CD1c-positive myeloid dendritic cell (primary cell): ENCODE data around the gene CYP26B1.

Experiments
- DNase-seq: peaks from one replicate; pipeline ENCODE4 v3.0.0-alpha.2; 2016; ENCODE audit errors: extremely low spot score

Gene CYP26B1

DNA sequence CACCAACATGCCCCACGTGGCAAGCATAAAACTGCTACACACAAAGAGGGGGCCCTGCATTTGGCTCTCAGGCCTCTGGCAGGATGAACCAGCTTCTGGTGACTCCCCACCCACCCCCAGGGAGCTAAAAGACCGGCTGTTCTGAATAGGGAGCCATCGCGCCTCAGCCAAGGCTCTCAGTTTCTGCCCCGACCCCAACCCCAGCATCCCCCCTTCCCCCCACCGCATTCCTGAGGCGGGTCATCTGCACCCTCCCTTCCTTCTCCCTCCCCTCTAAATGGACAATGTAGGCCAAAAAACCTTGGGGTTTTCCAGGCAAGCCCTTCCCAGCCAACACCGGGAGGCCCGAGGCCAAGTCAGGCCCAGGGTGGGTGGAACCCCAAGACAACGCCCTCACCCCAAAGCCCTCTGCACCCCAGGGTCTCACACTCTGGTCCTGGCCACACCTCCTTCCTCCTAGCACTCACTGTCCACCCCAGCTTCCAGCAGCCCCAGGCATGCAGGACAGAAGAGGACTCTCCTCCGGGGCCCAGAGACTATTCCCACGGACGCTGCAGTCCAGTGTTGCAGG is 5.7 kb downstream of the CYP26B1 start:
- no peak for DNase-seq

DNA sequence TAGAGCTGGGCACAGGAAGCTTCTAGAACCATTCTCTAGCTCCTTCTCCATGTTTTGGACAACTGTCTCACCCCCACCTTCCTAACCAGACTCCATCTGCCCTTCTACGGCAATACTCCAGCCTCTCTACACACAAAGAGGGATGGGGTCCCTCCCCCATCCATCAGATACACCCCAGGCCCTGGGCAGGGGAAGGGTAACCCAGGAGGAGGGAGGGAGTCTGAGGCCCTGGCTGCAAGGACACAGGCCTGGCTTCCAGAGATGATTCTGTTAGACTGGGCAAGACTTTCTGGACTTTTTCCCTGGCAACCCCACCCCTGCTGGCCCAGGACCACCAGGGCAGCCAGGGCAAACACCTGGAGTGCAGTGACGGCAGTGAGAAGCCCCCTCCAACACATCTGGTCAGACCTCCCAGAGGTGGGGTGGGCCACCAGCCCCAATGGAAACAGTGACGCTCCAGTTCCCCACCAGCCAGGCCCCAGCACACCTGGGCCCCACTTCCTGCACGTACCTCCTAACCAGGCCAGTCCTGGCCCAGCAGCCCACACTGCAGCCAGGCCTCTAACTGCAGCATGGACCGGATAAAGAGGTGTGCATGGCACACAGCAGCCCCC is 6.5 kb downstream of the CYP26B1 start:
- DNase-seq = no peak

DNA sequence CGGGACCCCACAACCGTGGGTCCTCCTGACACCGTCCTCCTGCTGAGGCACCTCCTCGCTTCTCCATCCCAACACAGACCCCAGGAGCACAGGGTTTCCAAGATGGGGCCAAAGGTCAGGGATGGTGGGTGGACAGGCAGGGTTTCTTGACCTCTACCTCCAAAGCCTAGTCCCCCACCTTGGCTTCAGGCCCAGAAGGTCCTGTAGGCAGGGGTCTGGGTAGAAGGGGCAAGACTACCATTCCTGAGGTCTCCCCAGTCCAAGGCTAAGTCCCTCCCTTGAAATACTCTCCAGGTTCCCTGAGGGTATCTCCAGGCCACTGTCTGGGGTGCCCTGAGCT is 7.1 kb downstream of the CYP26B1 start:
- DNase-seq = no peak

DNA sequence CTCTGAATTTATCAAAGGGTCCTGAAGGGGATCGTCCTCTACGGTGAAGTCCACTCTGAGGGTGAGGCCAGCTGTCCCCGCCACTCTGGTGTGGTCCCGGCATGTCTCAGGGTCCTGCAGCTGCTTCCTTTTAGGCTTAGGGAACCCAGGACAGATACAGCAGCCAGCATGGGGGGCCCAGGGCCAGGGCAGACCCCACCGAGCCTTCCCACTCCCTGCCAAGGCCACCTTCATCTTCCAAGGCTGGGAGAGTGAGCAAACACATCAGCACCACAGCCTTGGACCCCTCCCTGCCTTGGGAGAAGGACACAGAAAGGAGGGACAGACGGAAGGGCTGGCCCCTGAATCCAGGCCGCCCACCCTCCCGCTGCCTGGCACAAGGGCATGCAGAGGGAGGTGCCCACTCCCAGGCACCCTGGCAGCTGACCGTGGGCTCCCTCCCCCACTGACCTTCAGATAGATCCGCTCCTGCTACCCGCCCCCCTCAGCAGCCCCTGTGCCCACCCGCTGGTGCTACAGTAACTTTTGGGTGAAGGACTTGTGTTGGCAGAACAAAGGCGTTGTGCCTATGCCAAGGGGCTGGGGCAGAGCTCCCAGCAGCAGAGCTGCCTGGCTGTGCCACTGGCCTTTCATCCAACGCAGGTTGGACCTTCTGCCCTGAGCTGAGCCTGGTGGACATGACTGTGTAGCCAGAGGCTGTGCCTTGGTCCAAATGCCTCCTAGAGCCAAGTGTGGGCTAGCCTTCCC is 7.6 kb downstream of the CYP26B1 start:
- DNase-seq = no peak

DNA sequence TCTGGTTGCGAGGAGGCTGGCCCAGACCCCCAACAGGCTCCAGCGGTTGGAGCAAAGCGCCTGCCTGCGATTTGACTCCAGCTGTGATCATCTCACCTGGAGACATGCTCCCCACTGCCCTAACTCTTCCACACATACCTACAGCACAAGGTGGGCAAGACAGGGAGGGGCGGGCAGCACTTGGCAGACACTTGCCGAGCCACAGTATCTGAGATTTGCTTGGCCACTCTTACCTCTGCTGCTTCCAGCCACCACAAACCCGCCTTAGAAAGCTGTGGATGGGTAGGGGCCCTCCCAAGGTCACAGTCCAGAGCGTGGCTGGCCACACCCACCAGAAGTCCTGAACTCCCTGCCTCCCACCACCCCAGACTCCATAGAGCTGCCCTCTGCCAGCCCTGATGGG is 8.2 kb downstream of the CYP26B1 start:
- DNase-seq = no peak

DNA sequence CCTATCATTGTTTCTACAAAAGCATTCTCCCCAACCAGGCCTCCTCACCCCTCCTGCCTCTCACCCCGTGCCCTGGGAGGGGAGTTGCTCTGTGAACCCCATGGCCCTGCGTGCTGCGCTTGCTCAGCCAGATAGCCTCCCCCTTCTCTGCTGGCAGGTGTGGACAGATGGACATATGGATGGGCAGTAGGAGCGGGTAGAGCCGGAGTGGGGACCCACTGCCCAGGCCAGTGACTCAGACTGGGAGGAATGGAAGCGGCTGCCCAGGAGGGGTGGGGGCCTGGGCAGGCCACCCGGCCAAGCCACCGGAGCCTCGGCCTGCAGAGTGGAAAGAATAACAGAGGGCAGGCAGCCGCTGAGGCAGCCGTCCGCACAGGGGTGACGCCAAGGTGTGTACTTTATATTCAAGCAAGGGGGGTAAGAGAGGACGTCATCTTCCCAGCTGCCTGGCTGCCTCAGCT is 8.7 kb downstream of the CYP26B1 start:
- DNase-seq = no peak

DNA sequence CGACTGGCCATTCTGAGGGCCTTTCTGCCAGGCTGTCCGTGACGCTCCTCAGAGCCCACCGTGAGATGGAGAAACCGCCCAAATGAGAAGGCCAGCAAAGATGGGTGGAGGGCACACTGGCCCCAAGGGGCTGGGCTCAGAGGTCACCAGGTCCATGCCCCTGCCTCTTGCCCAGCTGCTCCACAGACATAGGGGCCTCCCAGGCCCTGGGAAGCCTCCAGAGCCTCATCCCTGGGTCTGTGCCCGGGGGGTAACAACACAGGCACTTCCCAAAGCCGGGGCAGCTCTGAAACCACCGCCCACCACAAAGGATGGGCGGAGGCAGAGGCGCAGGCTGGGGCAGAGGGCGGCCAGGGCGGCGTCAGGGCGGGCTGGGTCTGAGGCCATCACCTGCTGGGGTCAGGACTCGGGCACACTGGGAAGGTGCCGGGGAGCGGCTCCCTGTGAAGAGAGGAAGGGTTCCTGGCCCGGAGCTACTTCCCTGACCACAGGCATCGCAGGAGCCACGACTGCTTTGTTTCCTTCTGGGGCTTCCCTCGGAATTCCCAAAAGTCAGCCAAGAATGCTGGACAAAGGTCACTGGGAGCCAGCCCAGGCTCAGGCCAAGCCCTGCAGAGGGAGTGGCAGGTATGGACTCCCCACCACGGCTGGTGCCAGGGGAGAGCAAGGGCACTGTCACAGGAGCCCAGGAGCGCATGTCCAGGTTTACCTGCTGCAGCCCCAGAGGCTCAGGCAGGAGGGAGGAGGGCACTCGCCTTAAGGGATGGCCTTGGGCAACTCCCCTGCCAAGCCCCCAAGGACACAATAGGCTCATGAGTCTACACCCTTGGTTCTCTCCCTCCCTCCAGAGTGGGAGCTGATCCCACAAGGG is 9.4 kb downstream of the CYP26B1 start:
- no peak for DNase-seq

DNA sequence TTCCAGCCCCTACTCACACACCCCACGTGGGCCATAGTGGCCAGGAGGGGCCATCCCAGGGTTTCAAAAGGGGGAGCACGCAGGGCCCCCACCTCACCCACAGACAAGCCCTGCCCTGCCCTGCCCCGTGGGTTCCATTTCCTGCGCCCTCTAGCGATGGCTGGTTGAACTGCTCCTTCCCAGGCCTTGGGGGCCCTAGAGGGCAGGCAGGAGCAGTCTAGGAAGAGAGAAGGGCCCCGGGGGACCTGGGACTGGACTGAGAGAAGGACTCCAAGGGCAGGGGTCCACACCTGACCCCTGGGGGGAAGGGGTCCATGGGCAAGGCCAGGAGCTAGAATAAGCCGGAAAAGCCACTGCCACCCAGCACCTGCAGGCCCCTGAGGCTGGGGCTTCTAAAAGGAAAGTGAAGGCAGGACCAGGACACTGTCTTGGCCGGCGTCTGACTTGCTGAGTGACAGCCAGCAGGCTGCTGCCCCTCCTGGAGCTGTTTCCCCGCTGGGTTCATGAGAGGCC is 10.1 kb downstream of the CYP26B1 start:
- peak; percentile 53 for DNase-seq

DNA sequence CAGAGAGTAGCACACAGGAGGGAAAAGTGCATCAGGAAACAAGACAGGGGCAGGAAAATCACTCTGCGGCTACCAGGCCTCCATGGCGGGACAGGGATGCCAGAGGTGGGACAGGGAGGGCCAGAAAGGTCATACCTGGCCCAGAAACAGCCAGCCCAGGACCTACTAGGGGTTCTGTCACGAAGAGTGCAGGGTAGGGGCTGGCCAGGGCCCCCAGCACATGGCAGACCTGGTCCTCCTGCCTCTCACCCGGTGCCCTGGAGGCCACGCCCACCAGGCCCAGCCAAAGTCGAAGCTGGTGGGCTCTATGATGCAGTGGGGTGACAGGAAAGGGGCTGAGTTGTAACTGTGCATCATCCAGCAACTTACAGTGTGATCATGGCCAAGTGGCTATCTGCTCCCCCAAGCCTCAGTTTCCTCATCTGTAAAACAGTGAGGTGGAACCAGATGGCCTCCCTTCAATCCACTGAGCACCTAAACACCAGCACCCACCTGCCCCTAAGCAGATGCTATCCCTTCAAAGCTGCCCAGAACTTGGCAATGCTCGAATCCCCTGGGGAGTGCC is 10.6 kb downstream of the CYP26B1 start:
- DNase-seq = no peak

DNA sequence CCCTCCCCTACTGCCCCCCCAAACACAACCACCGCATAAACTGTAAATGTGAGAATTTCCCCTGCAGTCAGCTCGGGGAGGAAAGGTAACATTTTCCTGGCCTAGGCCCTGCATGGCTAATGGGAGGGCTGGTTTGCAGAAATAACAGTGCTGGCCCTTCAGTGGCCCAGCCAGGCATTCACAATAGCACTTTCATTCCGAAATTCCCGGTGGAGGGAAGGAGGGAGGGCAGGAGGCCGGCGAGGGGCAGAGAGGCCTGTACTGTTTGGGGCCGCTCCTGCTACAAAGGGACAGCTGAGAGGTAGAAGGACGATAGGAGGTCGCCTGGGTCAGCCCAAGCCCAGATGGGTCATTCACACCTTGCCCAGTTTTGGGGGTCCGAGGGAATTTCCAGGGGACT is 11.3 kb downstream of the CYP26B1 start:
- DNase-seq = no peak

DNA sequence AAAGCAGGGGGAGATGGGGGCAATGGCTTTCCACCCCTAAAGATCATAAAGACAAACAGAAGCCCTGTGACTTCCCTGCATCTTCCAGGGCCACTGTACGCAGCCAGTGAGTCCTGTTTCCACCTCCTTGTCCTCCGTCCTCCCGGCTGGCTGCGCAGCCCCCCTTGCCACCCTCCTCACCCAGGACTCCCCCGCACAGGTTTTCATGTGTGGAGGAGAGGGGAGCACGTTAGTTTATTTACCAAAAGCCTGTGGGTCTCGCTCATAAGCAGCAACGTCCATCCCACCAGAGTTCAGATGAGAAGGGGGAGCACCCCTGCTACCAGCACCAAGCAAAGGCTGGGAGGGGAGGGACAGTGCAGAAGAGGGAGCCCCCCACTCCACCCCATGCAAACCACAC is 11.7 kb downstream of the CYP26B1 start:
- no peak for DNase-seq

DNA sequence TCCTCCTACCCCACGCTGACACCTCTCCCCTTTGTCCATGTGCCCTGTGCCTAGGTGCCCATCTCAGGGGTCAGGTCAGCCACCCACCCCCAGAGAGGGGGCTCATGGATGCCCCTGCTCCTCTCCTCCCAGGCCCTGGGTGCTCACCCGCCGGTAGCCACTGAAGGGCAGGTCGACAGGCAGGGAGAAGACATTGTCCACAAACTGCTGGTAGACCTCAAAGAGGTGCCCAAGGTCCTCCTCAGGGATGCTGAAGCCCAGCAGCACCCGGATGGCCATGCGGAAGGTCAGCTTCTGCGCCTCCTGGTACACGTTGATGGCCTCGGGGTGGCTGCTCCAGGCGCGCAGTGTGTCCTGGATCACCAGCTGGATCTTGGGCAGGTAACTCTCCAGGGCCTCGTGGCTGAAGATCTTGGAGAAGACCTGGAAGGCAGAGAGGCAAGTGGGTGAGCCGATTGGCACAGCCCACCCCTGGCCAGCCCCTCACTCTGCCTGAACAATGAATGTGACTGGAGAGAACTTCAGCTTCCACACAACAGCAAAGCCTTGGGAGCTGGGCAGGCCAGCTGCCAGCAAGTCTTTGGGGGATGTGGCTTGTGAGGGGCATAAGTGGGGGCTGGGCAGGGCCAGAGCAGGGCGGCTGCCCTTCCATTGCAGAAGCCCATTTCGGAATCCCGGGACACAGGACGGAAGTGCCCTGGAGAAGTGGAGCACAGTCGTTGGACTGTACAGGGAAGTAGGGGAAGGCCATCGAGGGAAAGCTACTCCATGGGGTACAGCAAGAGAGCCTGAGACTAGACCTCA is 12.5 kb downstream of the CYP26B1 start:
- DNase-seq = no peak

DNA sequence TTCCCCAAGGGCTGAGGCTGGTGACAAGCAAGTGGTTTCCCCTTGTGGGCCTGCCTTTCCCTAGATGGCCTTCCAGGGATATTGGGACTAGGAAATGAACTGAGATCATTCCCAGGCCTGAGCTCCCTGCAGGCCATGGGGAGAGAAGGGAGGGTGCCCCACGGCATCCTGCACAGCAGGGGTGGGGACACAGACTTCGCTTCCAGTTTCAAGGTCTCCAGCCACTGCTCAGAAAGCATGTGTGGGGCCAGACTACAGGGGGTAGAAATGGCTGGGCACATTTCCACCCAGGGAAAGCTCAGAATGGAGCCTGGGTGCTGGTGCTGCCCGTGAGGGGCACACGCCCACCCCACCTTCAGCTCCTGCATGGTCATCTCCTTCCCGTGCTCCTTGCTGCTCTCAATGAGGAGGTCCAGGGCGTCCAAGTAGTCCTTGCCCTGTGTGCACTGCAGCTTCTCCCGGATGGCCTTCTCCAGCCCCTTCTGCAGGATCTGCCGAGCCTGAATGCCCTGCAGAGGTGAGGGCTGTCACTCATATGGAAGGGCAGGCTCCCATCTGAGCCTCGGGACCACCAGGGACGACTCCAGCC is 13.2 kb downstream of the CYP26B1 start:
- no peak for DNase-seq

DNA sequence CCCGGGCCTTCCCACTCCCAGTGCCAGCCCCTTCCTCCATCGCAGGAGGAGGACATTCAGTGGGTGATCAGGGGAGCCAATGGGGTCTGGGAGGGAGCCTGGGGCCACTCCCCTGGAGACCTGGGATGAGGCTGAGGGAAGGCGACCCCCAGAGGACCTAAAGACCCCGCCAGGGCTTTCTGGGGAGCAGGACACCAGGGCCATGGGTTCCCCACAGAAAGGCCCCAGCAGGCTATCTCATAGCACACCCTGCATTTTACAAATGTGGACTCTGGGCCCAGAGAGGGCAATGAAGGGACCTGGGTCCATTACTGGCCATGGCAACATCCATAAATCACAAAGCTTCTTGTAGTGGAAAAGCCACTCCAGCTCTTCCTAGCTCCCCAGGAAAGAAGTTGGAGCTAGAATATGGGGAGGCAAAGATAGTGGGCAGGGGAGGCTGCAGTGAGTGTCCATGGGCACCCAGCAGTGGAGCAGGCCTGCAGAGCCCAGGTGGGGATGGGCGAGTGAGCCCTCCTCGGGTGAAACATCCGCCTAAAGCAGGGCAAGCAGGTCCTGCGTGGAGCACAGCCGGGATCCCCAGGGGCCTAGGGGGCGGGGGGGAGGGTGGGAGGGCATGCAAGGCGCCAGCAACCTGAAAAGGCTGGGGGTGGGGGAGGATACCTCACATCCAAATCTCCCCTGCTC is 13.8 kb downstream of the CYP26B1 start:
- DNase-seq = no peak

DNA sequence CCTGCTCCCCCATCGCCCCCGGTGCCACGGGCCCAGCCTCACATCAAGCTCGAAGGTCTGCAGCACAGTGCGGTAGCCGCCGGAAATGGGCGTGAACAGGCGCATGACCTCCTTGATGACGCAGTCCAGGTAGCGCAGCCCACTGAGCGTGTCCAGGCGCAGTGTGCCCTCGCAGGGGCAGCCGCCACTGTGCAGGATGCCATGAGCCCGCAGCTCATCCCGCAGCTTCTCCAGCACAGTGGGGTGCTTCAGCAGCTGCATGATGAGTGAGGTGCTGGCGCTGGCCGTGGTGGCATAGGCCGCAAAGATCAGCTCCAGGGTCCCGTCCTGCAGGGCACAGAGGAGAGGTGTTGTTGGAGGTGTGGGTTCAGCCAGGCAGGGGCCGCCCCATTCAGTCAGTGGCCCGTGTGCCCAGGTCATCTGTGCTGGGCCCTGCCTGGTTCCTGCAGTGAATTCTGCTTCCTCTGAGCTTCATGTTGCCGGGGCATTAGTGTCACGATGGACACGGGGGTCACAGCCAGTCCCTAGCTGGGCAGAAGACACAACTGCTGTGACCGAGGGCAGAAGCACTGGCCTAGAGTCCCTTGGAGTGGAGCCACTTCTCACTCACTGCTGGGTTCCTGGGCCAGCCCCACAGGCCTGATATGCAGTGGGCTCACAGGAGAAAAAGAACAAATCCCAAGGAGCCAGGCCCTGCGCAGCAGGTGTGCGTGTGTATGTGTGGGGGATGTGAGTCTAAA is 14.5 kb downstream of the CYP26B1 start:
- no peak for DNase-seq

DNA sequence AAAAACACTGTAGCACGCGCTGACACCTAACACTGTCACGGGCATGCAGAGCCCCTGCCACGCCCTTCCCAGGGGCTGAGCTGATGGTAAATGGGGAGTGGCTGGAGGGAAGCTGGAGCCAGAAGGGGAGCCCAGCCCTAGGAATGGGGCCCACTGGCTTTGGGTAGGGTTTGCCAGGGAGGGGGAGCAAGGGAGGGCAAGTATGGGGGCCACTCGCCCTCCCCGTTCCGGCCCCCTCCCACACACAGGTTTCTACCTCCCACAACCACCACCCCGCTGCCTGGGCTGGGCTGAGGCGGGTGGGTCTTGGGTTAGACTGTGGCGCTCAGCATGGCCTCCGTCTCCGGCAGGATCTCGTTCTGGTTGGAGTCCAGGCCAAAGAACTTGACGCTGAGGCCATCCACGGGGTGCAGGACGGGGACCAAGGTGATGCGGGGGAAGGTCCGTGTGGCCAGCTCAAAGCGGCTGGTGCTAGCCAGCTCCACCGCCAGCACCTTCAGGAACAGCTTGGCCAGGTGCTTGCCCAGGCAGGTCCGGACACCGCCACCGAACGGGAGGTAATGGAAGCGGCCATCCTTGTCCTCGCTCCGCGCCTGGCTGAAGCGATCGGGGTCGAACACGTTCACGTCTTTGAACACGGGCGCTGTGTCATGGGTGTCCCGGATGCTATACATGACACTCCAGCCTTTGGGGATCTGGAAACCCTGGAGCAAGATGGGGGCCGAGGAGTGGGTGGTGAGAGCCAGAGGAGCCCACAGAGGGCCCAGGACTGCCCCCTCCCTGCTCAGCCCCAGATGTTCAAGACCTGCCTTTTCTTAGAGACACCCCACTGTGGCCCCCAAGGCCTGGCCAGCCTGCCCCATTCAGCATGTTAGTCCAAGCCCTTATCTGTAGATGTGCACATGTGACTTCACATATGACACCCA is 15.5 kb downstream of the CYP26B1 start:
- DNase-seq = no peak

DNA sequence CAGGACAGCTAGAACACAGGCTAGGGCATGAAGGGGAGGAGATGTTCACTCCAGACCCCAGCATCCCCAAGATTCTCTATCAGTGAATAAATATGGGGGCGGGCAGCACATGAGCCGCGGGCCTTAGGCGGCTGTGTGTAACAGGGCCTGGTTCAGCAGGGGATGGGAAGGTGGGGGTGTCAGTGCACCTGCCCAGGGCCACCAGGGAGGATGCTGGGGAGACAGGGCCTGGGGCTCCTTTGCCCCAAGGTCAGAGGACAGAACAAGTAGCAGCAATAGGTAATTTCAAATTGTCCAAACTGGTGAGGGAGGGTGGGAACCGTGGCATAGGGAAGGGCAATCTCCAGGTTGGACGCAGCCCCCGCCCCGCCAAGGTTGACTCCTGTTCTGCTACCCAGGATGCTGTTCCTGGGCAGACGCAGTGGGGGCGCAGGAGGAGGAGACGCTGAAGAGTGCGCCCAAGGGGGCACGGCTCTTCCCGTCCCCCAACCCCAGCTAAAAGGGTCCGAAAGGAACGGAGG is 16.2 kb downstream of the CYP26B1 start:
- DNase-seq = no peak
